Stimulated activated naive B cell treated with anti-CD40 and anti-IgM and Interleukin-4, amounts not matched to agents 10 μg/mL and 1 μg/mL and 100 μg/mL, for 72 hours (primary cell): ENCODE measurements around the gene MKX.

ENCODE experiments used
- ATAC-seq, 2 donors: fragments of 150-1000 bp; cut with Tn5 transposase; replicated peaks; 2 replicates each; pipeline ENCODE4 v1.10.0; 2021; ENCODE audit warnings: moderate library complexity in 1 of 2
- DNase-seq: peaks from one replicate; pipeline ENCODE4 v3.0.0; 2021
- H3K27ac Mint-ChIP-seq: one replicate; pipeline ENCODE4 v1.8.0; 2022; ENCODE audit warnings: mild to moderate bottlenecking, mixed read lengths
- H3K27me3 Mint-ChIP-seq, 2 donors: one replicate each; pipeline ENCODE4 v1.8.0; 2022; ENCODE audit warnings: mixed read lengths in 2 of 2
- H3K36me3 Mint-ChIP-seq, 2 donors: one replicate each; pipeline ENCODE4 v1.8.0; 2022; ENCODE audit warnings: mixed read lengths in 2 of 2, mild to moderate bottlenecking in 1 of 2
- H3K4me1 Mint-ChIP-seq, 2 donors: one replicate each; pipeline ENCODE4 v1.8.0; 2022; ENCODE audit warnings: mixed read lengths in 2 of 2, mild to moderate bottlenecking in 1 of 2
- H3K4me3 Mint-ChIP-seq, 2 donors: one replicate each; pipeline ENCODE4 v1.8.0; 2022; ENCODE audit warnings: mild to moderate bottlenecking in 2 of 2, mixed read lengths in 2 of 2, moderate library complexity in 1 of 2
- H3K9me3 Mint-ChIP-seq, 2 donors: one replicate each; pipeline ENCODE4 v1.8.0; 2022; ENCODE audit warnings: mixed read lengths in 2 of 2, mild to moderate bottlenecking in 1 of 2

MKX gene

GRCh38 chr10:27663621-27664020 lies 82.0 kb downstream of the MKX start:
- ATAC-seq = no peak
- H3K36me3 Mint-ChIP-seq = no peaks in the 10 kb centered on the region
- H3K9me3 Mint-ChIP-seq = no peaks in the 10 kb centered on the region
- H3K27me3 Mint-ChIP-seq = peaks cover 17 to 24% of the 10 kb centered on the region in 2 donors
- no peak overlapping the region for H3K4me3 Mint-ChIP-seq
- H3K27ac Mint-ChIP-seq = no peak overlapping the region
- no peaks in the 10 kb centered on the region for H3K4me1 Mint-ChIP-seq
- DNase-seq = no peak

GRCh38 chr10:27661514-27662286 lies 83.9 kb downstream of the MKX start:
- no peak overlapping the region for H3K27ac Mint-ChIP-seq
- H3K4me1 Mint-ChIP-seq = no peaks in the 10 kb centered on the region
- DNase-seq = no peak
- H3K9me3 Mint-ChIP-seq = no peaks in the 10 kb centered on the region
- no peaks in the 10 kb centered on the region for H3K36me3 Mint-ChIP-seq
- no peak overlapping the region for H3K4me3 Mint-ChIP-seq
- no peak for ATAC-seq
- peaks cover 17 to 24% of the 10 kb centered on the region in 2 donors for H3K27me3 Mint-ChIP-seq

- H3K9me3 Mint-ChIP-seq = no peaks in the 10 kb centered on the region
- H3K36me3 Mint-ChIP-seq = no peaks in the 10 kb centered on the region
- no peak for ATAC-seq
- H3K27ac Mint-ChIP-seq = no peak overlapping the region
- no peak for DNase-seq
- H3K4me1 Mint-ChIP-seq = no peaks in the 10 kb centered on the region
- no peak overlapping the region for H3K4me3 Mint-ChIP-seq
- peaks cover 17 to 24% of the 10 kb centered on the region in 2 donors for H3K27me3 Mint-ChIP-seq
Measured at GRCh38 chr10:27660711-27661110, 84.9 kb downstream of the MKX start.

- Mint-ChIP-seq H3K27me3 (peaks cover 17 to 24% of the 10 kb centered on the region in 2 donors), H3K36me3 (no peaks in the 10 kb centered on the region), H3K27ac (no peak overlapping the region), H3K9me3 (no peaks in the 10 kb centered on the region), H3K4me1 (no peaks in the 10 kb centered on the region), H3K4me3 (no peak overlapping the region)
- DNase-seq (no peak), ATAC-seq (no peak)
Measured at GRCh38 chr10:27660268-27660667, 85.4 kb downstream of the MKX start.

GRCh38 chr10:27659786-27660185 lies 85.8 kb downstream of the MKX start:
- H3K36me3 Mint-ChIP-seq = no peaks in the 10 kb centered on the region
- no peaks in the 10 kb centered on the region for H3K4me1 Mint-ChIP-seq

GRCh38 chr10:27658788-27659187 lies 86.8 kb downstream of the MKX start:
- H3K27me3 Mint-ChIP-seq = peaks cover 23 to 24% of the 10 kb centered on the region in 2 donors
- ATAC-seq (no peak), DNase-seq (no peak)
- H3K4me1 Mint-ChIP-seq = no peaks in the 10 kb centered on the region
- no peaks in the 10 kb centered on the region for H3K36me3 Mint-ChIP-seq
- no peak overlapping the region for H3K27ac Mint-ChIP-seq
- no peaks in the 10 kb centered on the region for H3K9me3 Mint-ChIP-seq
- H3K4me3 Mint-ChIP-seq = no peak overlapping the region

More at GRCh38 chr10:27659786-27660185, 85.8 kb downstream of the MKX start:
- Mint-ChIP-seq H3K9me3 (no peaks in the 10 kb centered on the region), H3K4me3 (no peak overlapping the region), H3K27ac (no peak overlapping the region), H3K27me3 (peaks cover 17 to 24% of the 10 kb centered on the region in 2 donors)
- no peak for DNase-seq
- ATAC-seq = no peak

- ATAC-seq = no peak
- DNase-seq = no peak
- Mint-ChIP-seq H3K4me1 (no peaks in the 10 kb centered on the region), H3K4me3 (no peak overlapping the region), H3K27me3 (peaks cover 19 to 21% of the 10 kb centered on the region in 2 donors), H3K9me3 (no peaks in the 10 kb centered on the region), H3K27ac (no peak overlapping the region), H3K36me3 (no peaks in the 10 kb centered on the region)
Measured at GRCh38 chr10:27655296-27655695, 90.3 kb downstream of the MKX start.

GRCh38 chr10:27654284-27654683 lies 91.3 kb downstream of the MKX start:
- peaks cover 11 to 25% of the 10 kb centered on the region in 2 donors for H3K27me3 Mint-ChIP-seq
- no peak overlapping the region for H3K27ac Mint-ChIP-seq
- H3K4me3 Mint-ChIP-seq = no peak overlapping the region
- ATAC-seq (no peak), DNase-seq (no peak)
- H3K36me3 Mint-ChIP-seq = no peaks in the 10 kb centered on the region
- H3K9me3 Mint-ChIP-seq = no peaks in the 10 kb centered on the region
- no peaks in the 10 kb centered on the region for H3K4me1 Mint-ChIP-seq

- Mint-ChIP-seq H3K36me3 (no peaks in the 10 kb centered on the region), H3K4me1 (no peaks in the 10 kb centered on the region), H3K9me3 (peaks cover 5 to 6% of the 10 kb centered on the region in 2 donors), H3K27ac (no peak overlapping the region), H3K4me3 (no peak overlapping the region), H3K27me3 (peaks cover 12 to 24% of the 10 kb centered on the region in 2 donors)
- no peak for ATAC-seq
- no peak for DNase-seq
Measured at GRCh38 chr10:27646604-27647175, 98.9 kb downstream of the MKX start.

- no peak overlapping the region for H3K27ac Mint-ChIP-seq
- H3K4me3 Mint-ChIP-seq = no peak overlapping the region
- no peak for ATAC-seq
- H3K36me3 Mint-ChIP-seq = no peaks in the 10 kb centered on the region
- H3K4me1 Mint-ChIP-seq = no peaks in the 10 kb centered on the region
- DNase-seq = no peak
- peaks cover 5 to 6% of the 10 kb centered on the region in 2 donors for H3K9me3 Mint-ChIP-seq
- peaks cover 12 to 24% of the 10 kb centered on the region in 2 donors for H3K27me3 Mint-ChIP-seq
Measured at GRCh38 chr10:27646194-27646593, 99.4 kb downstream of the MKX start.

GRCh38 chr10:27644307-27644939 lies 101.2 kb downstream of the MKX start:
- no peak overlapping the region for H3K4me3 Mint-ChIP-seq
- H3K4me1 Mint-ChIP-seq = no peaks in the 10 kb centered on the region
- peaks cover 5 to 6% of the 10 kb centered on the region in 2 donors for H3K9me3 Mint-ChIP-seq
- H3K27me3 Mint-ChIP-seq = peaks cover 8 to 17% of the 10 kb centered on the region in 2 donors
- DNase-seq (no peak), ATAC-seq (no peak)
- H3K27ac Mint-ChIP-seq = no peak overlapping the region
- no peaks in the 10 kb centered on the region for H3K36me3 Mint-ChIP-seq

- Mint-ChIP-seq H3K27ac (no peak overlapping the region), H3K4me1 (no peaks in the 10 kb centered on the region), H3K27me3 (peaks cover 6 to 9% of the 10 kb centered on the region in 2 donors), H3K36me3 (no peaks in the 10 kb centered on the region), H3K4me3 (no peak overlapping the region), H3K9me3 (peaks cover 5 to 6% of the 10 kb centered on the region in 2 donors)
- no peak for ATAC-seq
- DNase-seq = no peak
Measured at GRCh38 chr10:27643301-27643700, 102.3 kb downstream of the MKX start.

GRCh38 chr10:27642023-27642589 lies 103.5 kb downstream of the MKX start:
- DNase-seq (no peak), ATAC-seq (no peak)
- Mint-ChIP-seq H3K4me3 (no peak overlapping the region), H3K36me3 (no peaks in the 10 kb centered on the region), H3K27me3 (peaks cover 3 to 5% of the 10 kb centered on the region in 2 donors), H3K27ac (no peak overlapping the region), H3K4me1 (no peaks in the 10 kb centered on the region), H3K9me3 (peaks cover 5 to 6% of the 10 kb centered on the region in 2 donors)

- H3K4me3 Mint-ChIP-seq = no peak overlapping the region
- ATAC-seq (no peak), DNase-seq (no peak)
- no peaks in the 10 kb centered on the region for H3K36me3 Mint-ChIP-seq
- peaks cover 9 to 10% of the 10 kb centered on the region in 2 donors for H3K9me3 Mint-ChIP-seq
- no peaks in the 10 kb centered on the region for H3K4me1 Mint-ChIP-seq
- no peak overlapping the region for H3K27ac Mint-ChIP-seq
- H3K27me3 Mint-ChIP-seq = no peaks in the 10 kb centered on the region
Measured at GRCh38 chr10:27638071-27638750, 107.4 kb downstream of the MKX start.
